ENCODE results near the gene ARSI. TPM values are rescaled to one million over a fixed set of nuclear protein-coding genes. Genes with fewer than 3 reads are reported as not detected.

ARSI gene
- total and polyA plus RNA-seq, 2 of the 13 experiments (the other 11 are each of a cell fraction or from before 2014, with no cell fraction given), result 4.2 to 33.9 TPM

DNA sequence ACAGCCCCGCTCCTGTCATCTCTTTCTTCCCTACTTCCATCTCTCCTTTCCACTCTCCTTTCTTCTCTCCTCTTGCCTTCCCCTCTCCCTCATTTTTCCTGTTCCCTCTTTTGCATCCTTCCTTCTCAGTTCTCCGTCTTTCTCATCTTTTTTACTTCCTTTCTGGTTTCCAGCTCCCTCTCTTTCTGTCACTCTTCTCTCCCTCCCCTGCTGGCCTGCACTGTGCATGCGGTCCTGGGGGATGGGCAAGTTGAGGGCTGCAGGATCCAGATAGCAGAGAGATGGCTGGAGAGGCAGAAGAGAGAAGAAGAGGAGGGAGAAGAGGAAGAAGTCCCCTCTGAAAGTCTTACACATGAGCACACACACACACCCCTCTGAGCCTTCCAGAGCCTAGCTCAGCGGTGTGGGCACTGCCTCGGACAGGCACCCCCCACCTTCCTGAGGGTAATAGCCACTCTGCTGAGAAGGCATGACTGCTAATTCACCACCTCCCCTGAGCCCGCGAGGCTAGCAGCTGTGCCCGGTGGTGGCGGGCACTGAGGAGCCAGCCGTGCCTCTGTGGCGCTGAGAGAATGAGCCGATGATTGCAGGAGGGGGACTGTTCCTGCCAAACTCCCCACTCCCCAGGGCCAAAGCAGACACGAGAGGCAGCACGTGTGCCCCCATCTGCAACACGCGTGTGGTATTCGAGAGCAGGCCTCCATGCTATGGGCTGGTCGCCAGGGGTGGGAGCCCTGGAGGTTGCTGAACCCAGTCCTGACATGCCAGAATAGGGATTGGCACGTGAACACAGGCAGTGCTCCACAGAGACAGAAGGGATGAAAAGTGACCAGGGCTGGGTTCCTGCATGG lies 9.4 kb downstream of the ARSI start:
- WGBS (ENCODE audit: low lambda C conversion rate), result 67% methylated on average over 13 of the region's 19 CpGs
- DNase-seq (ENCODE audit: low spot score) (no peak), FAIRE-seq (no peak), ATAC-seq (no peak)
- H3K79me2 ChIP-seq (ENCODE audit: insufficient read depth, low read length), result no peaks in the 10 kb centered on the region
- in situ Hi-C loops (cut with HindIII; ENCODE audit: extremely low pct_ligation_motif_present, low pct_unique_long_range_greater_than_20kb), result loop anchor here (10.0 kb wide), 1 partner anchor 151 kb away; the partner anchor contains the start of gene RPS14
- no TSS peak for BruUV-seq (replicated peaks)
- no peaks in the 10 kb centered on the region for H3K9me3 ChIP-seq (ENCODE audit: low read length)
- CTCF ChIA-PET (ENCODE audit: low intra/inter-chr PET ratio, low total read pairs), result no interaction called here
- no peak overlapping the region for H3K4me3 ChIP-seq (replicated peaks in 1 of 3; ENCODE audit: insufficient read depth in 1 of 3, low read depth in 2 of 3, low read length in 3 of 3)
- intact Hi-C loops (cut with micrococcal nuclease; ENCODE audit: unreplicated experiment), result no loop called here
- no peak overlapping the region for H3K9ac ChIP-seq (ENCODE audit: insufficient read depth, low read depth, low read length)
- peaks cover 19% of the 10 kb centered on the region for H3K4me1 ChIP-seq (ENCODE audit: insufficient read depth, low read length)
- no peaks in the 10 kb centered on the region for H3K36me3 ChIP-seq (replicated peaks in 1 of 2; ENCODE audit: control insufficient read depth in 1 of 2, insufficient read depth in 2 of 2, low read length in 2 of 2)
- no peak overlapping the region for H3K27ac ChIP-seq (ENCODE audit: extremely low read length, insufficient read depth, low read length)
- POLR2A ChIA-PET, result no interaction called here
- no peaks in the 10 kb centered on the region for H4K20me1 ChIP-seq (ENCODE audit: insufficient read depth, low read length)
- no peak overlapping the region for H3K4me2 ChIP-seq (ENCODE audit: low read depth, low read length)
- no peak overlapping the region for H2AFZ ChIP-seq (ENCODE audit: low read length)
- peaks cover 0 to 15% of the 10 kb centered on the region in 2 experiments; a peak in 3 of 5 replicates for H3K27me3 ChIP-seq (ENCODE audit: control insufficient read depth in 1 of 2, insufficient read depth in 2 of 2, low read length in 2 of 2)
- TF ChIP-seq ZNF776 (CRISPR knock-in tag; IDR thresholded peaks at IDR 0.05) (no peak), DR1 (CRISPR knock-in tag; IDR thresholded peaks at IDR 0.05) (no peak), MAFK (conservative IDR thresholded peaks at IDR 0.05 in 1 of 2, IDR thresholded peaks at IDR 0.05 in 1 of 2; ENCODE audit: low read length in 2 of 2) (no peak), KDM1A (CRISPR knock-in tag; IDR thresholded peaks at IDR 0.05) (no peak), ZNF414 (CRISPR knock-in tag; IDR thresholded peaks at IDR 0.05) (no peak), KLF13 (CRISPR knock-in tag; IDR thresholded peaks at IDR 0.05) (no peak), PRDM4 (CRISPR knock-in tag; IDR thresholded peaks at IDR 0.05; ENCODE audit: borderline replicate concordance) (no peak), ZNF652 (CRISPR knock-in tag; IDR thresholded peaks at IDR 0.05; ENCODE audit: borderline replicate concordance, low read depth) (no peak), GRHL1 (CRISPR knock-in tag; conservative IDR thresholded peaks at IDR 0.05) (no peak), KDM5B (CRISPR knock-in tag; IDR thresholded peaks at IDR 0.05; ENCODE audit: borderline replicate concordance) (no peak), ZNF891 (CRISPR knock-in tag; IDR thresholded peaks at IDR 0.05) (no peak)
- TF ChIP-seq, protein P1, sequence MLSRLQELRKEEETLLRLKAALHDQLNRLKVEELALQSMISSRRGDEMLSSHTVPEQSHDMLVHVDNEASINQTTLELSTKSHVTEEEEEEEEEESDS (CRISPR knock-in tag; IDR thresholded peaks at IDR 0.05; ENCODE audit: borderline replicate concordance), result no peak
- TF ChIP-seq, protein P2, sequence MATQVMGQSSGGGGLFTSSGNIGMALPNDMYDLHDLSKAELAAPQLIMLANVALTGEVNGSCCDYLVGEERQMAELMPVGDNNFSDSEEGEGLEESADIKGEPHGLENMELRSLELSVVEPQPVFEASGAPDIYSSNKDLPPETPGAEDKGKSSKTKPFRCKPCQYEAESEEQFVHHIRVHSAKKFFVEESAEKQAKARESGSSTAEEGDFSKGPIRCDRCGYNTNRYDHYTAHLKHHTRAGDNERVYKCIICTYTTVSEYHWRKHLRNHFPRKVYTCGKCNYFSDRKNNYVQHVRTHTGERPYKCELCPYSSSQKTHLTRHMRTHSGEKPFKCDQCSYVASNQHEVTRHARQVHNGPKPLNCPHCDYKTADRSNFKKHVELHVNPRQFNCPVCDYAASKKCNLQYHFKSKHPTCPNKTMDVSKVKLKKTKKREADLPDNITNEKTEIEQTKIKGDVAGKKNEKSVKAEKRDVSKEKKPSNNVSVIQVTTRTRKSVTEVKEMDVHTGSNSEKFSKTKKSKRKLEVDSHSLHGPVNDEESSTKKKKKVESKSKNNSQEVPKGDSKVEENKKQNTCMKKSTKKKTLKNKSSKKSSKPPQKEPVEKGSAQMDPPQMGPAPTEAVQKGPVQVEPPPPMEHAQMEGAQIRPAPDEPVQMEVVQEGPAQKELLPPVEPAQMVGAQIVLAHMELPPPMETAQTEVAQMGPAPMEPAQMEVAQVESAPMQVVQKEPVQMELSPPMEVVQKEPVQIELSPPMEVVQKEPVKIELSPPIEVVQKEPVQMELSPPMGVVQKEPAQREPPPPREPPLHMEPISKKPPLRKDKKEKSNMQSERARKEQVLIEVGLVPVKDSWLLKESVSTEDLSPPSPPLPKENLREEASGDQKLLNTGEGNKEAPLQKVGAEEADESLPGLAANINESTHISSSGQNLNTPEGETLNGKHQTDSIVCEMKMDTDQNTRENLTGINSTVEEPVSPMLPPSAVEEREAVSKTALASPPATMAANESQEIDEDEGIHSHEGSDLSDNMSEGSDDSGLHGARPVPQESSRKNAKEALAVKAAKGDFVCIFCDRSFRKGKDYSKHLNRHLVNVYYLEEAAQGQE (IDR thresholded peaks at IDR 0.05; ENCODE audit: borderline replicate concordance in 1 of 2, low read depth in 1 of 2, low read length in 2 of 2), result no peak
